Measurements from ENCODE around the gene TBX1. TPM values are rescaled to one million over a fixed set of nuclear protein-coding genes. Genes with fewer than 3 reads are reported as not detected.
A peak's percentile ranks its signal among the peaks of the same experiment; 100 is the strongest.

TBX1 gene
- 10 to 100 TPM in 2 of 4 donors, 1 to 10 TPM in 2; 7.6 to 34.3 (median 18.5) TPM for total RNA-seq

DNA sequence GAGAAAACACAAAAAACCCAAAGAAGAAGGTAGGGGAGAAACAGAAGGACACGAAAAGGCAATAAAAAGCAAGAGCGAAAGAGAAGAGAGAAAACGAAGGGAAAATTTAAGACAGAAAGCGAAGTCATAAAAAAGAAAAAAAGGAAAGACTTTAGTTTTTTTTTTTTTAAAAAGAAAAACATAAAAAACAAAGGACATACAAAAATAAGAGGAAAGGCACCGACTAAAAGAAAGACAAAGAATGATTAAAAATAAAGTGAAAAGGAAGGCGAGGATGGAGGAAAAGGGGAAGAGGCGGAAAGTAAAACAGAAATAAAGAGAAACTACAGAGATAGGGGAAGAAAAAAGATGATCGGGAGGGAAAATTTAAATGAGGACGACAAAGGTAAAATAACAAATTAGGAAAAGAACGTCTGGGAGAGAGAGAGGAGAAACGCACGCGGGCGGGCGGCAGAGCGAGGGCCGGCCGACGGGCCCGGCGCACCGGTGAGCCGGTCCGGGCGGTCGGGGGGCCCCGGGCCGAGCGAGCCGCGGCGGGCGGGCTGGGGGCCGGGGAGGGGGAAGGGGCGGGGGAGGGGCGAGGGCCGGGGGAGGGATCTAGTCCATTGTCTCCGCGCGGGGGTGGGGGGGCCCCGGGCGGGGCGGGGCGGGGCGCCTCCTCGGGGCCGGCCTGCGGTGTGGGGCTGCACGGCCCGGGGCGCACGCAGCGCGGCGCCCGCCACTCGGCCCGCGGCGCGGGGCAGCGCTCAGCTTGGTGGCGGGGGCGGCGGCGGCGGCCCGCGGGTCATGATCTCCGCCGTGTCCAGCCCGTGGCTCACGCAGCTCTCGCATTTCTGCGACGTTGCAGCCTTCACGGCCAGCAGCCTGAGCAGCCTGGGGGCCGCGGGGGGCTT is at the start of gene TBX1:
Gene TBX1 (plus strand): TSS at position 721 of the 893 bp plus-strand sequence. CDS start 66 bp downstream, at position 787.
- TF ChIP-seq, protein P1, sequence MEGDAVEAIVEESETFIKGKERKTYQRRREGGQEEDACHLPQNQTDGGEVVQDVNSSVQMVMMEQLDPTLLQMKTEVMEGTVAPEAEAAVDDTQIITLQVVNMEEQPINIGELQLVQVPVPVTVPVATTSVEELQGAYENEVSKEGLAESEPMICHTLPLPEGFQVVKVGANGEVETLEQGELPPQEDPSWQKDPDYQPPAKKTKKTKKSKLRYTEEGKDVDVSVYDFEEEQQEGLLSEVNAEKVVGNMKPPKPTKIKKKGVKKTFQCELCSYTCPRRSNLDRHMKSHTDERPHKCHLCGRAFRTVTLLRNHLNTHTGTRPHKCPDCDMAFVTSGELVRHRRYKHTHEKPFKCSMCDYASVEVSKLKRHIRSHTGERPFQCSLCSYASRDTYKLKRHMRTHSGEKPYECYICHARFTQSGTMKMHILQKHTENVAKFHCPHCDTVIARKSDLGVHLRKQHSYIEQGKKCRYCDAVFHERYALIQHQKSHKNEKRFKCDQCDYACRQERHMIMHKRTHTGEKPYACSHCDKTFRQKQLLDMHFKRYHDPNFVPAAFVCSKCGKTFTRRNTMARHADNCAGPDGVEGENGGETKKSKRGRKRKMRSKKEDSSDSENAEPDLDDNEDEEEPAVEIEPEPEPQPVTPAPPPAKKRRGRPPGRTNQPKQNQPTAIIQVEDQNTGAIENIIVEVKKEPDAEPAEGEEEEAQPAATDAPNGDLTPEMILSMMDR (IDR thresholded peaks at IDR 0.05) = no peak
- TF ChIP-seq POLR2A (IDR thresholded peaks at IDR 0.05) = no peak
- intact Hi-C loops (cut with DNase I) = no loop called here
- 12% methylated on average over 21 to 26 of the region's 79 CpGs for WGBS, 2 donors
- Histone ChIP-seq H3K4me1 (peaks cover 16 to 29% of the 10 kb centered on the region in 2 donors), H3K27ac (peak within 1 kb of the TSS in 2 of 3 donors; percentile 0 to 33), H3K27me3 (peaks cover 25% of the 10 kb centered on the region), H3K9me3 (no peaks in the 10 kb centered on the region), H3K4me3 (replicated peaks in 1 of 3) (peak within 1 kb of the TSS in 1 of 3 donors; percentile 21), H3K36me3 (no peaks in the 10 kb centered on the region)
- no peak for DNase-seq

DNA sequence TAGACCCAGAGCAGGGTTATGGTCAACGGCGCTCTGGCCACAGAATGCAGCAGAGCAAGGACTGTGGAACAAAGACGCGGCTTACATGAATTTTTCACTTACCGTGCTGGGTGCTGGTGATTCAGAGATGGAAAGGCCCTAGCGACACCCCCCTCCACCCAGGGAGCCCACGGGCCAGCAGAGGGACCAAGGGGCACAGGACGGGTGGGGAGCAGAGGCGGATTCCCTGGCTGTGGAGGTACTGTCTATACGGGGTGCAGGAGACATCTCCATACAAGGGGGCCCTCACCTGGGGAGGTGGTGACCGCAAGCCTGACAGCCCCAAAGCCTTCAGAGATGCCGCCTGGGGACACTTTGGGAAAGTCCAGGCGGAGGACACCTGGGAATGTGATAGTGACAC is 47.3 kb upstream of the TBX1 start:
- Histone ChIP-seq H3K4me1 (peaks cover 11 to 39% of the 10 kb centered on the region in 2 donors), H3K4me3 (replicated peaks in 1 of 3) (no peak overlapping the region), H3K27ac (no peak overlapping the region), H3K36me3 (no peaks in the 10 kb centered on the region), H3K27me3 (no peaks in the 10 kb centered on the region), H3K9me3 (no peaks in the 10 kb centered on the region)
- WGBS, 2 donors = 94 to 98% methylated on average over 12 to 13 of the region's 13 CpGs
- intact Hi-C loops (cut with DNase I) = no loop called here
- no peak for DNase-seq
- TF ChIP-seq, protein P1 (IDR thresholded peaks at IDR 0.05) = no peak
- TF ChIP-seq POLR2A (IDR thresholded peaks at IDR 0.05) = no peak

DNA sequence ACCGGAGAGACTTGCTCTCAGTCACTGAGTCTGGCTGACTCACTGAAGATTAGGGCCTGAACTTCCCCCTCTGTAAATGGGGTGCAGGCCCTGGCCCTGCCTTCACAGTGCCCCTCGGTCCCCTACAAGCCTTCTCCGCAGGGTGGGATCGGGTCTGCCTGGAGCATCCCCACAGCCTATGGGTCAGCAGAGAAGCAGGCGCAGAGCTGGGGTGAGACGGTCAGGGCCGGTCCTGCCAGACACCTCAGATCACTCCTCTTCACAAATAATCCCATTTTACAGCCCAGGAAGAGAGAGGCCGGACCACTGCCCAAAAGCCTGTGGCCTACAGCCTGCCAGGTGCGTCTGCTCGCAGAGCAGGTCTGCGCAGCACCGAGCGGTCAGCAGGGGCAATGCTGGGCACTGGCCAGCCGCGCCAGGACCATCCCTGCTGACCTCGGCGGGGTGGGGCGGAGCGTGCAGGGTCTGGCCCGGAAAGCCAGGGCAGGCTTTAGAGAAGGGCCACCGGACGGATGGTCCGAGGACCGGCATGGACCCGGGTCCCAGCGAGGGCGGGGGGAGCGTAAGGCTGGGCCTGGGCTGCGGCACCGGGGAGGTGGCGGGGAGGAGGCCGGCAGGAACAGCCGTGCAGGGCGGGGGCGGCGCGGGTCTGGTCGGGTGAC is 46.8 kb upstream of the TBX1 start:
- 74 to 93% methylated on average over 3 to 5 of the region's 38 CpGs for WGBS, 2 donors
- H3K27ac ChIP-seq = no peak overlapping the region

DNA sequence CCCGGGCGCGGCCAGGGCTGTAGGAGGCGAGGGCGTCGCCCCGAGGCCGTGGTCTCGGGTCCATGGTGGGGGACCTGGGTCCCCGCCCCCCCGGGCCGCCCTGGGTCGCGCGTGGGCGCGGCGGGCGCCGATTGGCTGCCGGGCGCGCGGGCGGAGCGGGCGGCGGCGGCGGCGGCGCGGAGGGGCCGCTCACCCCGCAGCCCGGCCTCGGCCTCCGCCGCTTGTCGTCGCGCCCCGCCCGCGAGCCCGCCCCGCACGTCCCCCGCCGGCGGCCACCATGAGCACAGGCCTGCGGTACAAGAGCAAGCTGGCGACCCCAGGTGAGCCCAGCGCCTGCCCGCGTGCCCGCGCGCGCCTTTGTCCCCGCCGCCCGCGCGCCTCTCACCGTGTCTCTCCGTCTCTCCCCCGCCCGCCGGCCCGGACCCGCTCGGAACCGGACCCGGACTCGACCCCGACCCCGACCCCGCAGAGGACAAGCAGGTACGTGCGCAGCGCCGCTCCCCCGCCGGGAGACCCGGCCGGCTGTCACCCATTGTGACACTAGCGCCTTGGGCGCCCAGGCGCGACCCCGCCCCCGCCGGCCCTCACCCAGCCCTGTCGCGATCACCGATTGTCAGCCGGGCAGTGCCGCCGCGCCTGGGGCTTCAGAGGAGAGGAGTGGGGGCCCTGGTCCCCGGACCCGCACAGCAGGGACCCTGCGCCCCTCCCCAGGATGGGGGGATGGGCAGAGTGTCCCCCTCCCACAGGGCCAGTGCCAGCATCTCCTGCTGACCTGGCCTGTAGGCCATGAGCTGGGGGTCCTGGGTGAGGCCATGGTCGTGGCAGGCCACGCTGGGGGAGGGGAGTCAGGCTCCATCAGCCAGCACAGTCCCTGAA is 46.0 kb upstream of the TBX1 start, which contains the start of gene SEPTIN5:
Gene SEPTIN5 (plus strand): TSS at position 192 of the 876 bp plus-strand sequence. CDS start 86 bp downstream, at position 278.
- DNase-seq = peak in 1 of 2 donors; percentile 24
- Histone ChIP-seq H3K36me3 (no peaks in the 10 kb centered on the region), H3K9me3 (no peaks in the 10 kb centered on the region), H3K27ac (no peak within 1 kb of the TSS), H3K4me1 (peaks cover 15 to 37% of the 10 kb centered on the region in 2 donors), H3K27me3 (no peaks in the 10 kb centered on the region), H3K4me3 (replicated peaks in 1 of 3) (peak within 1 kb of the TSS; percentile 44 to 72 (median 66))
- 0 to 30% methylated on average over 2 to 7 of the region's 106 CpGs for WGBS, 2 donors
- TF ChIP-seq POLR2A (IDR thresholded peaks at IDR 0.05) = no peak
- TF ChIP-seq, protein P1 (IDR thresholded peaks at IDR 0.05) = no peak
- intact Hi-C loops (cut with DNase I) = no loop called here

More for the DNA sequence above, 46.8 kb upstream of the TBX1 start:
- Histone ChIP-seq H3K9me3 (no peaks in the 10 kb centered on the region), H3K27me3 (no peaks in the 10 kb centered on the region), H3K36me3 (no peaks in the 10 kb centered on the region), H3K4me3 (replicated peaks in 1 of 3) (peak overlapping the region in 1 of 3 donors; percentile 35), H3K4me1 (peaks cover 15 to 39% of the 10 kb centered on the region in 2 donors)
- intact Hi-C loops (cut with DNase I) = no loop called here
- TF ChIP-seq, protein P1 (IDR thresholded peaks at IDR 0.05) = no peak
- TF ChIP-seq POLR2A (IDR thresholded peaks at IDR 0.05) = no peak
- peak; percentile 37 for DNase-seq
